GM19351 (cell line): ENCODE measurements around the gene PDAP1.
A peak's percentile ranks its signal among the peaks of the same experiment; 100 is the strongest.
"Not testable (repeated sequence)": the region's sequence is repeated elsewhere in the genome, so short reads cannot be mapped to it uniquely, and the experiment has no call there.

Experiments used
- ATAC-seq: cut with Tn5 transposase; IDR thresholded peaks from one replicate; pipeline ENCODE4 v1.9.1; 2021; ENCODE audit warnings: mild to moderate bottlenecking, moderate library complexity; ENCODE audit not compliant: unreplicated experiment

Gene PDAP1

DNA sequence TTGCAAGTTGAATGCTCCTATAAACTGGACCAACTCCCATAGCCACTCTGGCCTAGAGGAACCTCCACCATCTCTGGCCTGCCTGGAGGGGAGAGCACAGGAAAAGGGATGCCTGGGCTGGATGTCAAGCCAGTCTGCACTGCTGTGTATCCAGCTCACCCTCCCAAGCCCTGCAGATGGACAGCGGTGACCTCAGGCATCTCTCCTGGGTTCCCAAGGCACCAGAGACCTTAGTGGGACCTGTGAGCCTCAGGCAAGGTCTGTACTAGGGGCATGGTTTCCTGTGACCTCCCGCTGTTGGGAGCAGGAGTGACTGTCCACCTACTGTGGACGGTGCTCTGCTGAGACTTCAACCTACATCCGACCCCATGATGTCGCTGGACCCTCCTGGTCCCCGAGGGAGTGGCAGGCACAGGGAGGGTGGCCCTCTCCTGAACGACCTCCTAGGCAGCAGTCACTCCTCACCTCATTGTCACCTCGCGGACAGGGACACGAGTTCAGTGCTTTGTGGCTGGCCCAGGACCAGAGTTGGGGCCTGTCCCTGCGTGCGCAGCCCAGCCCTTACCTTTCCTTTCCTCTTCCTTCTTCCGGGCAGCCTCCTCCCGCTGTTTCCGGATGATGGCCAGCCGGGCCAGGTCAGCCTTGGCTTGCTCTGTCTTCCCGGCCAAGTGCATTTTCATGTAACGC, 11.0 kb downstream of the PDAP1 start:
- ATAC-seq: no peak

DNA sequence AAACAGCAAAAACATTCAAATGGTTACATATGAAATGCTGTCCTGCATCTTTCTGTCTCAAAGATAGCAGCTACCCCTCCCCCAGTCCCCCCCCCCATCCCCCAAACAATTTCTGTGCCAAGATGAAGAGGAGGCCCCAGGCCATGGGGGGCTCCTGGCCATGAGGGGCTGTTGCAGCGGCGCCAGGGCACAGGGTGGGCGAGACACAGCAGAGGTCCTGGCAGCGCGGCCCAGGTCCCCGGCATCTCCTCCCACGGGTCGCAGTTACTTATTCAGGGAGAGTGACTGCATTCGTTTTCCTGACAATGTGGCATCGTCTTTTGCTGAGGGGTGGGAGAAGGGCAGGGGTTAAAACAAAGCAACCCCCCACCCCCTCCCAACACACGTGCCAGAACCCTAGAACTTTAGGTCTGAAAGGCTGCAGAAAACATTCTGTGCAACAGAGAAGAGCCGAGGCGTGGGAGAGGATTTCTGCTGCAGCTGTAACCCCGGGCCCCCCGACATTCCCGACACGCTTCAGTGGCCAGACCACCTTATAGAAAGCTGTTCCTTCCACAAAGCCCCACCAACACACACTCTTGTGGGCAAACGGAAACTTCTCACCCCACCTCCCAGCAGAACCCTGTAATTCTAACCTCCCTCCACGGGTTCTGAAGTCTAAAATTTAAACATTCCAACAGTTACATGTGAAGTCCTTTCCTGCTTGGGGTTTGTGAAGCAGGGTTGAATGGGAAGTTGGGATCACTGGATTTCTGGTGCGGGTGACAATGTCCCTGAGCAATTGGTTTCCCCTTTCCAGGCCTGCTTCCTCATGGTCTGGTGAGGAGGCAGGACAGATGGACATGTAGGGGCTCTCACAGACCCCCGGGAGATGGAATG, 11.7 kb downstream of the PDAP1 start:
- ATAC-seq: no peak

DNA sequence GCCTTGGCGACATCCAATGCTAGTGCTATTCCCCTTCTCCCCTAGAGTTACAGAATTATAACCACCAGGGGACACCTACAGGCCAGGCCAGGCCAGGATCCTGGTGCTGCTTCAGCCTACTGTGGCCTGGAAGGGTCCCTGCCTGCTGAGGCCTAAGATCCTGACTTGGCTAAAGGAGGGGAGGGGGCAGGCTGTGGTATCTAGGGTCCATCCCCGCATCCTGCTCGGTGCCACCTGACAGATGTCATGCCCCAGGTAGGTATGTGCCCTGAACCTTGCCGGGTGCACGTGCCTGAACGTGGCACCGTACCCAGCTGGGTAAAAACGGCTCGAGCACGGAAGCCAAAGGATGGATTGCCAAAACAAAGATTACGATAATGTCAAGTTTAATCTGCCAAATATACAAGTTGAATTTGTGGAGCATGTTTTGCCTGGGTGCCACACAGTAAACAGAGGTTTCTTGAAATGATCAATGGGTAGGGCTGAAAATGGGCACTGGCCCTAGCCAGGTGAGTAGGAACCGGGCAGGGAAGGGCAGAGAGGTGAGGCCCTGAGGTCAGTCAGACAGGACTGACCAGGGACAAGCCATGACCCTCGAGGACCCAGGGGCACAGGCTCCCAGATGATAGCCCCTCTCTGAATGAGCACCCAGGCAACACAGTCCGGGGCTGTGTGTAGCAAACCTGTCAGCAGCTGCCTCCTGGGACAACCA, 12.6 kb downstream of the PDAP1 start:
- ATAC-seq: no peak

DNA sequence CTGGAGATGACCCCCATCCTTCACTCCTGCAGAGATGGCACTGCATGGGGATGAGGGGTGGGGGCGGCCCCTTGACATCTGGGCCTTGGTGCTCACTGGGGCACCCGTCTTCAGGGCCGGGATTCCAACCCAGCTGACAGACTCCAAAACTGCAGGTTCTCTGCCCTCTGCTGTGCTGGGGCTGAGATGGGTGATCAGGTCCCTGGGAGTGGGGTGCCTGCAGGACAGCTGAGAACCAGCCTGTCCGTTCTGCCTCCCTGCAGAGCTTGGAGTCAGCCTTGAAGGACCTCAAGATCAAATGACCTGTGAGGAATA, 14.3 kb downstream of the PDAP1 start:
- no peak for ATAC-seq

DNA sequence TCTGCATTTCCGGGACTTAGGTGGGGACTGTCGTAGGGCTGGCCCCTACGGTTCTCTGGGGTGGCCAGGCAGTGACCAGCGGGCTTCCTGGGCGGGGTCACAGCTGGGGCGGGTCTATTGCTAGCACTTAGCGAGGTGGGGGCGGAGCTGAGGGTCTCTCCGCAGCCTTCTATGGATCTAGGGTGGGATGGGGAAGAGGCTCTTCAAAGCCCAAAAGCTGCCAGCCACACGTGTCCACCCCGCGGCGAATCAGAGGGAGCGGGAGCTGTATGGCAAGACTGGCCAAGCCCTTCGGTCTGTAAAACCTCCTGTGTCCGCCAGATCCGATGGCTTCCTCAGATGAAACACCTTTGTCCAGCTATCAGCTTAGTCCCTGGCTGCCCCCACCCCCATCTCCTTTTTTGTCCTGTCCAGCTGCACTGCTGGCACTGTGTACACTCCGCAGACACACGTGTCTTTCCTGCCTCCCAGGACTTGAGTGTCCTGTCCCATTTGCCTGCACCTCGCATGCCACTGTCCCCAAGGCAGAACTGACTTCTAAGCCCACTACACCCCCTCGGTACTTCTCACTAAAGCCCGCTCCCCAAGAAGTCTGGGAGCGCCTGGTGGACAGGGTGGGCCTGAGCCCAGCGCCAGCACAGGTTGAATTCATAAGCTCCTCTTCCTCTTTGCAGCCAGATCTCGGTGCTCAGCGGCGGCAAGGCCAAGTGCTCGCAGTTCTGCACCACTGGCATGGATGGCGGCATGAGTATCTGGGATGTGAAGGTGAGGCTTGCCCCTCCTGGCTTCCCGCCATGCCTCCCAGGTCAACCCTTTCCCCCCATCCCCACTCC, 14.8 kb downstream of the PDAP1 start:
- no peak for ATAC-seq

DNA sequence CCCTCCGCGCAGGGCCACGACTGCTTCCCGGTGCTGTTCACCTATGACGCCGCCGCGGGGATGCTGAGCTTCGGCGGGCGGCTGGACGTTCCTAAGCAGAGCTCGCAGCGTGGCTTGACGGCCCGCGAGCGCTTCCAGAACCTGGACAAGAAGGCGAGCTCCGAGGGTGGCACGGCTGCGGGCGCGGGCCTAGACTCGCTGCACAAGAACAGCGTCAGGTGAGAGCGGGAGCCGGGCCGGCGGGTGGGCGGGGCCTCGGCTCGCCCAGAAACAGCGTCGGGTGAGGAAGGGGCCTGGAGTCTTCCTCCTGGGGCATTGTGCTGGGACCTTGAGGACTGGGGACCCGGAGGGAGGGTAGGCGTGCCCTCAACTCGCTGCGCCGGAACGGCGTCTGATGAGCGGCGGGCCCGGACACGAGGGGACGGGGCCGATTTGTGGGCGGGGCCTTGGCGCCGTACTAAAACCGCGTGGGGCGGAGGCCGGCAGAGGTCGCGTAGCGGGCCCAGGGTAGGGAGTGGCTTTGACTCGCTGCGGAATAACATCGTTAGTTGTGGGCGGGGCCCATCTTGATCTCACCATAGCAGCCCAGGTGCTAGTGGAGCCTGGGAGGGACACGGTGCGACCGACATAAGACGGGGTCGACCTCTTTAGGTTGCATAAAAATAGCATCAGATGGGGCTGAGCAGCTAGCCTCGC, 15.6 kb downstream of the PDAP1 start:
- peak; percentile 82 for ATAC-seq

DNA sequence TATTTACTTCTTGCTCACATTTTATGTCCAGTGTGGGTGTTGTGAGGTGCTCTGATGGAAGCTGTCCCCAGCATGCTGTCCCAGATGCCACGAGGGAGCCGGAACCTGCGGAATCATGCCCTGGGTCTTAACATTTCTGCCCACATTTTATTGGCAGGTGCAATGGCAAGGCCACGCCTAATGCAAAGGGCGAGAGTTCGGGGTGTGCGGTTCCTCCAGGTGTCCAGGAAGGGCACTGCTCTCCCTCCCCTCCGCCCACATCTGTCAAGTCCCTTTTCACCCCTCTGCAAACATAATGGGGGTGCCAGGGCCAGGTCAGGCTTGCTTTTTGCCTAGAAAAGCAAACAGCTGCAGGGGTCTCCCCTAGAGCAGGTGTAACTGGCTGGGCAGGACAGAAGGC, 16.4 kb downstream of the PDAP1 start:
- ATAC-seq: no peak

DNA sequence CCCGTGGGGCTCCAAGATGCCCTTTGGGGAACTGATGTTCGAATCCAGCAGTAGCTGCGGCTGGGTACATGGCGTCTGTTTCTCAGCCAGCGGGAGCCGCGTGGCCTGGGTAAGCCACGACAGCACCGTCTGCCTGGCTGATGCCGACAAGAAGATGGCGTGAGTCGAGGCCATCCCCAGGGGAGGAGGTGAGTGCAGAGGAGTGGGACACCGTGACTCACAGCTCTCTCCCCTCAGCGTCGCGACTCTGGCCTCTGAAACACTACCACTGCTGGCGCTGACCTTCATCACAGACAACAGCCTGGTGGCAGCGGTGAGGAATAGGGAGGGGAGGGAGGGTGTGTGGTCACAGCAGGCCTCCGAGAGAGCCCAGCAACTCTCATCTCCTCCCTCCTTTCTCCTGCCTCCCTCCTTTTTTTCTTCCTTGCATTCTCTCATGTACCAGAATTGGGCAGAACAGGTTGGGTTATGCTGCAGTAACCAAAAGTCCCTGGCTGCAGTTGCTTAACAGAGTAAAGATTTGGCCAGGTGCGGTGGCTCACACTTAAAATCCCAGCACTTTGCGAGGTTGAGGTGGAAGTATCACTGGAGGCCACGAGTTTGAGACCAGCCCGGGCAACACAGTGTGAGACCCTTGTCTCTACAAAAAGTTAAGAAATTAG, 17.3 kb downstream of the PDAP1 start:
- no peak for ATAC-seq

DNA sequence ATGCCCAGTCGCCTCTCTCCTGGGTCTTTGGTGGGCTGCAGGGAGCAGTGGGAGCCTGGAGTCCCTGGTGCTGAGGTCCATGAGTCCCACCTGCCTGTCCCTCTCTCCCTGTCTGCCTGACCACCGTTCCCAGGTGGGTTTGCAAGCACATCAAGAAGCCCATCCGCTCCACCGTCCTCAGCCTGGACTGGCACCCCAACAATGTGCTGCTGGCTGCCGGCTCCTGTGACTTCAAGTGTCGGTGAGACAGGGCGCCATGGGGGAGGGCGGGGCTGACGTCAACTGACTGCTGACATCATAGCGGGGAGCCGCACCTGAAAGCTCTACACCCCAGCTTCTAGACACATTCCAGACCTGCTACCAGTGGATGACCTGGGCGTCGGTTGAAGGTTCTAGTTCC, 18.6 kb downstream of the PDAP1 start:
- ATAC-seq: no peak

DNA sequence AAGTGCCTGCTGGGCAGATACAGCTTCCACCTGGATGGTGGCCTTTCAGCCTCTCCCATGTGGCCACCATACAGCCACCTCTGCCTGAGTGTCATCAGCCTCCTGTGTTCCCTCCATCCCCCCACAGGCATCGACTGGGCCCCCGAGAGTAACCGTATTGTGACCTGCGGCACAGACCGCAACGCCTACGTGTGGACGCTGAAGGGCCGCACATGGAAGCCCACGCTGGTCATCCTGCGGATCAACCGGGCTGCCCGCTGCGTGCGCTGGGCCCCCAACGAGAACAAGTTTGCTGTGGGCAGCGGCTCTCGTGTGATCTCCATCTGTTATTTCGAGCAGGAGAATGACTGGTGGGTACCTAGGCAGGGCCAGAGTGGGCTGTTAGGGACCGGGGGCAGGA, 20.5 kb downstream of the PDAP1 start:
- no peak for ATAC-seq

DNA sequence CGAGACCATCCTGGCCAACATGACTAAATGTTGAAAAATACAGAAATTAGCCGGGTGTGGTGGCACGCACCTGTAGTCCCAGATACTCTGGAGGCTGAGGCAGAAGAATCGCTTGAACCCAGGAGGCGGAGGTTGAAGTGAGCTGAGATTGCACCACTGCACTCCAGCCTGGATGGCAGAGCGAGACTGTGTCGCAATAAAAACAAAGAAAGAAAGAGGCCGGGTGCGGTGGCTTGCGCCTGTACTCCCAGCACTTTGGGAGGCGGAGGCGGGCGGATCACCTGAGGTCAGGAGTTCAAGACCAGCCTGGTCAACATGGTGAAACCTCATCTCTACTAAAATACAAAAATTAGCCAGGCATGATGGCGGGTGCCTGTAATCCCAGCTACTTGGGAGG, 21.2 kb downstream of the PDAP1 start:
- not testable (repeated sequence) for ATAC-seq

DNA sequence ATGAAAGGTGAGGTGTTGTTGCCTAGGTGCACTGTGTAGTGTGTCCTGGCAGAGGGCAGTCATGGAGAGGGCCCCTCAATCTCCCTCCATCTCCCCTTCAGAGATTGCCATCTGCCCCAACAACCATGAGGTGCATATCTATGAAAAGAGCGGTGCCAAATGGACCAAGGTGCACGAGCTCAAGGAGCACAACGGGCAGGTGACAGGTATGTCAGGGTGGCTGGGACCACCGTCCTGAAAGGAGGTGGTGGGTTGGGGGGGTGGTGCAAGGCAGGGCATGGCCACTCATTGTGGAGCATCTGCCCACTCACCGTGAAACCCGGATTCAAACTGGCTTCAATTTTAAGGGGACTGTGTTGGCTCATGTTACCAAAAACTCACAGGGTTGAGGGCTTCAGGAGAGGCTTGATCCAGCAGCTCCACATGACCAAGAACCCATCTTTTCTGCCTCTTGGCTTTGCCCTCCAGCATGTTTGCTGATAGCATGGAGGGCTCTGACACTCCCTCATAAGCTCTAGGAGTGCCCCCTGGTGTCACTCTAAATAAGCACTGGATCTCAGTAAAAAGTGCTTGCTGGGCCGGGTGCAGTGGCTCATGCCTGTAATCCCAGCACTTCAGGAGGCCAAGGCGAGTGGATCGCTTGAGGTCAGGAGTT, 21.7 kb downstream of the PDAP1 start:
- no peak for ATAC-seq

DNA sequence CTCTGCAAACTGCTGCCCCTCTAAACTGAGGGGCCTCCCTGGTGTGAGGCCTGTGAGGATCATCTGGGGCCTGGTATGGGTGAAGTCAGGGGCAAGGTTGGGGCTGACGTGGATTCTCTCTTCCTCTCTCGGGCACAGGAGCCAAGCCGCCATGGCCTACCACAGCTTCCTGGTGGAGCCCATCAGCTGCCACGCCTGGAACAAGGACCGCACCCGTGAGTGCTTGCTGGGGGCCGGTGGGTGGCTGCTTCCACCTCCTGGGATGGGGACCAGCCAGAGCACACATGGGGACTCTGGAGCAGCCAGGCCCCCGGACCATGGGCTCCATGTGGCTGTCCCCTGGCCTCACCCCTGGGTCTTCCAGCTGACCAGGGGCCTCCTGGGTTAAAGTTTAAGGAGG, 22.8 kb downstream of the PDAP1 start:
- ATAC-seq: no peak

DNA sequence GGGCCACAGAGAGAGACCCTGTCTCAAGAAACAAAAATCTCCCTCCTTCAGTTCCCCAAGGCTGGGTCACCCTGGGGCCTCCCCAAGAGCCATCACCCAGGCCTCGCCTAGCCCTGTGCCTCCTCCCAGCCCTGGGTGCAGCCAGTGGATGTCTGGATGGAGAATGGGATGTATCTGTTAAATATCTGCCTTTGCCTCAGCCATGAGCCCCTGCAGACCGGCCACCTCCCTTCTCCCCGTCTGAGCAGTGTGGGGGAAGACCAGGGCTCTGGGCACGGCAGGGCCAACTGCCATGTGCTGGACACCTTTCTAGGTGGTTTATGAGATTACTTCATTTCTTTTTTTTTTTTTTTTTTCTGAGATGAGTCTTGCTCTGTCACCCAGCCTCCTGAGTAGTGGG, 23.9 kb downstream of the PDAP1 start:
- no peak for ATAC-seq

DNA sequence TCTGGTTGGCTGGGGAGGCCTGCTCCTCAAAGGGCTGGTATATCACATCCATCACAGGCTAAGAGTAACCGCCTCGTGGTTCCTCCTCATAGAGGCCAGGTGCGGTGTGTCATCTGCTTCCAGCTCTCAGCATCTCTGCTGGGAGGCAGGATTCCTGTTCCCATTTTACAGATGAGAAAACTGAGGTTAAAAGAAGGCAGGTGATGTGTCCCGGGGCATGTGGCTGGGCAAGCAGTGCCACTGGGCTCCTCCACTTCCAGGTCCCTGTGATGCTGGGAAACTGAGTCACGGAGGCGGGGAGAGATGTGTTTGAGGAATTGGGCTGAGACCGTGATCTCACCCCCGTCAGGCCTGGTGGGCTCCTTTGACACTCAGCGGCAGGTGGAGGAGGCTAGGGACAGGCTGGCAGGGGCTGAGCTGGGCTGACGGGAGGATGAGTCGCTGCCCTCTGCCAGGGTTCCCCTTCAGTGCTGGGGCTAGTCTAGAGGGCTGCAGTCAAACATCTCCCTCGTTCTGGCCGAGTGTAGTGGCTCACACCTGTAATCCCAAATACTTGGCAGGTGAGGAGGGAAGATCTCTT, 24.5 kb downstream of the PDAP1 start:
- no peak for ATAC-seq

DNA sequence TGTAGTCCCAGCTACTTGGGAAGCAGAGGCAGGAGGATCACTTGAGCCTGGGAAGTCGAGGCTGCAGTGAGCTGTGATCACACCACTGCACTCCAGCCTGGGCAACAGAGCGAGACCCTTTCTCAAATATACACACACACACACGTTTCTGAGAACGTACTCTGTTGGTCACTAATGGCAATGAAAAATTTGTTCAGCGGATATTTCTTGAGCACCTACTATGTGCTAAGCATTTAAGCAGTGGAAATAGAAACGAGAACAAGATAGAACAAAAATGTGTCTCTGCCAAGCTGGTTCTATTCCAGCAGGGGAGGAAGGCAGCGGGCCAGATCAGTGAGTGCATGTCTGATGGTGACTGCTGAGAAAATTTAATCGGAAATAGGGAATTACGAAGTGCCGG, 25.2 kb downstream of the PDAP1 start:
- no peak for ATAC-seq

DNA sequence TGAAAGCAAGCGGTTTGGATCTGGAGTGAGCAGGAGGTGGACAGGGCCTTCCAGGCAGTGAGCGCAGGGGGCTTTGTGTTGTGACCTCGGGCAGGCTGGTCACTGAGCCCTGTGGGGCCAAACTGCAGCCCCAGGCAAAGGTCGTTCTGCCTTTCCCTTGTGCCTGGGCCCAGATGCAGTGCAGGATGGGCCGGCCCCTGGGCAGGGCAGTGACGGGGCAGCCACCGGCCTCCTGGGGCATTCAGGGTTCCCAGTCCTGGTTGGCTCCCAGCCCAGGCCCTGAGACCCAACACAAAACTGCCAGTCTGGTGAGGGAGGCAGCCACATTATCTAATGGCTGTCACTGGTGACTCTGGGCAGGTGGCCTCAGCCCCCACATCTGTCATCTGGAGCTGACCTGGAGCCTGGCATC, 26.7 kb downstream of the PDAP1 start:
- ATAC-seq: no peak

DNA sequence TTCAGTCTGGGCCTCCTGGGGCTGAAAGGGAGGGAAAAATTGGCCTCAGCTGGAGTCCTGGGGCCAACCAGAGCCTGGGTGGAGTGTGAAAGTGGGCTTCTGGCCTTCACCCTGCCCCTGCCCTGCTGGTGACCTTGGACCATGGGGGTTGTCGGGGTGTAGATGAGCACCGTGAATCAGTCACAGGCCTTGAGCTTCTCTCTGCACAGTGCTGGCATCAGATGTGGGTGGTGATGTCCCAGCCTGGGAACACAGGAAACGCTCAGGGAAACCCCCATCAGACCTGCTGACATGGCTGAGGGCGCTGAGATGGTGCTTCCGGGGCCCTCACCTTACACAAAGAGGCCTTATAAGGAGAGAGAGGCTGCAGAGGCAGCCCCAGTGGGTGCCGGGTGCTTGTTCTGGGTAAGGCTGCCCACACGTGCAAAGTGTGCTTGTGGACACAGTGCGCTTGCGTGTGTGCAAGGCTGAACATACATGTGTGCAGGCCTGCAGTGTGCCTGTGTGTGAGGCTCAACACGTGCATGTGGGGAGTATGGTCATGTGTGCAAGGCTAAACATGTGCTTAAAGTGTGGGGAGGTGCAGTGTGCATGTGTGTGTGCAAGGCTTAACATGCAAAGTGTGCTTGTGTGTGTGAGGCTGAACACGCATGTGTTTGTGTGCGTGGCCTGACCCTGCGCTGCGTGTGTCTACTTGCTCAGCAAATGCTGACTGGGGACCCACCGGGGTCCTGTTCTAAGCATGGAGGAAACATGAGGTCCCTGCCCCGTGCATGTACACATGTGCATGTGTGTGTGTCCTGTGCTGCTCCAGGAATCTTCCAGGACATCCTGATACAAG, 27.4 kb downstream of the PDAP1 start:
- peak; percentile 71 for ATAC-seq
